ENCODE measurements around the gene DGKH.
"Not testable (repeated sequence)": the region's sequence is repeated elsewhere in the genome, so short reads cannot be mapped to it uniquely, and the experiment has no call there.

The DGKH gene

GRCh38 chr13:42073683-42074082, 25.2 kb downstream of the DGKH start:
- H3K4me1 Mint-ChIP-seq (ENCODE audit: low read depth) = peaks cover 14% of the 10 kb centered on the region
- H3K36me3 Mint-ChIP-seq (ENCODE audit: low read depth) = peaks cover 3% of the 10 kb centered on the region
- H3K9me3 Mint-ChIP-seq = no peaks in the 10 kb centered on the region
- no peak overlapping the region for H3K4me3 Mint-ChIP-seq
- H3K27me3 Mint-ChIP-seq (ENCODE audit: low read depth) = no peaks in the 10 kb centered on the region
- no peak overlapping the region for H3K27ac Mint-ChIP-seq

DNA sequence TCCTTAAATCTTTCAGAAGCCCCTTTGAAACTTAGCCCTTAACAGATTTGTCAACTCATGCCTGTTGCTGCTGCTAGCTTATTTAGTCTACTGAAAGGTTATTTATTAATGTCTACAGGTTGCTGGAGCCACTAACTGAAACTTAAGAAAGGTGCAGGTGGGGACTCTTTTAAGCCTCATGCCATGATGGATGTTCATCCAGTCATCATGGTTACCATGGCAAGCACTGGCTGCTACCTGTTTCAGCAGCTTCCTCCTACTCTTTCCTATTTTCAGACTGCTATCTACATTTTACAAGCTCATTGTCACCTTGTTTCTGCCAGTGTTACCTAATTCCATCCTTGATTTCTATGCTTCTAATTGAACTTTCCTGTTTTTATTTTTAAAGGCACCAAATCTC, 27.1 kb downstream of the DGKH start:
- Mint-ChIP-seq H3K4me1 (ENCODE audit: low read depth) (peaks cover 16% of the 10 kb centered on the region), H3K27ac (no peak overlapping the region), H3K36me3 (ENCODE audit: low read depth) (peaks cover 5% of the 10 kb centered on the region)

GRCh38 chr13:42076309-42076713, 27.9 kb downstream of the DGKH start:
- peaks cover 5% of the 10 kb centered on the region for H3K36me3 Mint-ChIP-seq (ENCODE audit: low read depth)
- no peaks in the 10 kb centered on the region for H3K27me3 Mint-ChIP-seq (ENCODE audit: low read depth)
- H3K4me1 Mint-ChIP-seq (ENCODE audit: low read depth) = peaks cover 12% of the 10 kb centered on the region
- H3K27ac Mint-ChIP-seq = no peak overlapping the region
- H3K9me3 Mint-ChIP-seq = no peaks in the 10 kb centered on the region
- H3K4me3 Mint-ChIP-seq = no peak overlapping the region

More for the DNA sequence above, 27.1 kb downstream of the DGKH start:
- H3K27me3 Mint-ChIP-seq (ENCODE audit: low read depth) = no peaks in the 10 kb centered on the region
- no peaks in the 10 kb centered on the region for H3K9me3 Mint-ChIP-seq
- no peak overlapping the region for H3K4me3 Mint-ChIP-seq

DNA sequence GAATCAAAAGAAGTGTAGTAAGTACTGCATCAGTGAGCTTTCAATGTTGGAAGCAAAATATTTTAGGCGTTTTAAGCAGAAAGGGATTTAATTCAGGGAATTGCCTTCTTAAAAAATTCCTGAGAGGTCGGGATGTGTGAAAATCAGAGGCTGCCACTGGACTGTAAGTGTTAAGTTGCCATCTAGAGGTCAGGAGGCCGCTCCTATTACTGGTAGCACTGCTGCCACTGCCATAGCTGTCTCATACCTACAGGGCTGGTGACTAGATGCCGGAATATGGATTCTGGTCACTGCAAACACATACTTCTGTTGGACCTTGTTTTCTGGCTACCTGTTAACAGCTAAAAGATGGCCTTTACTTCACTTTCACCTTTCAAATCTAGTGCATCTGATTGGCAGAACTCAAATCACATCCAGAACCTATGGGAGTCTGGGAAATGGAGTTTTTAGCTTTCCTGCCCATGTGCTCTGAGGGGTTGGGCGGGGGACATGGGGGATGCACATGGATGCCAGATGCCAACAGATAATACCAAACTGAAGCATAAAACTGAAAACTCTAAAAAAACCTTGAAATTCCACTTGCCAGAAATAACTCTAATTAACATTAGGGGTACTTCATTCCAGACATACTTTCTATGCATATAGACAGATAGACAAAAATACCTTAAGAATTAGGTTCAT, 29.8 kb downstream of the DGKH start:
- no peaks in the 10 kb centered on the region for H3K27me3 Mint-ChIP-seq (ENCODE audit: low read depth)
- peaks cover 5% of the 10 kb centered on the region for H3K4me1 Mint-ChIP-seq (ENCODE audit: low read depth)
- H3K9me3 Mint-ChIP-seq = no peaks in the 10 kb centered on the region
- H3K27ac Mint-ChIP-seq = no peak overlapping the region
- H3K4me3 Mint-ChIP-seq = no peak overlapping the region
- peaks cover 15% of the 10 kb centered on the region for H3K36me3 Mint-ChIP-seq (ENCODE audit: low read depth)

DNA sequence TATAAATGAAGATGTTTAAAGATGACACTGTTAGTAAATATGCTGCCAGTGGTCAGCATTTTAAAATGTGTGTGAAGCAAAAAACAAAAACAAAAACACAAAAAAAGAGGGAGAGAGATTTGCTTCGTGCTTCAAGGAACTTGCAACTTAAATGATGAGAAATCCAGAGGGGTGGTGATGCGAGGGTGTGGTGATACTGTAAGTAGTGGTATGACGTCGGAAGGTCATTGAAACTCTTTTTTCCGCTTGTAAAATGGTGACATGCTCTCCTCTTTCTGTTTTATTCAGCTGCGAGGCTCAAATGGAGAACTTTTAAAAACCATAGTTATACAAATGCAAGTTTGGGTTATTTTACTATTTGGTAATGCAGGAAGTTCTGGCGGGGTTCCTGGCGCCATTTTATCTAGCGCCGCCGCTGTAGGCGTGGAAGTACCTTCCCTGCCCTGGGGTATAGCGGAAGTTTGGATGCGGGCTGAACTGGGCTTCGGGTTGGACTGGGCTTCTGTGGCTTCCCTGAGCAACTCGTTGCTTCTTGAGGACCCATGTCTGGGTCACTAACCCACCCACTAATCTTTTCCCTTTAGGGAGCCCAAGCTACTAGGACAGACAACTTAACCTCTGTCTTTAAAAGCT, 34.8 kb downstream of the DGKH start:
- H3K27ac Mint-ChIP-seq = no peak overlapping the region
- no peaks in the 10 kb centered on the region for H3K27me3 Mint-ChIP-seq (ENCODE audit: low read depth)
- H3K4me3 Mint-ChIP-seq = no peak overlapping the region
- peaks cover 17% of the 10 kb centered on the region for H3K36me3 Mint-ChIP-seq (ENCODE audit: low read depth)
- H3K4me1 Mint-ChIP-seq (ENCODE audit: low read depth) = peaks cover 3% of the 10 kb centered on the region
- no peaks in the 10 kb centered on the region for H3K9me3 Mint-ChIP-seq

DNA sequence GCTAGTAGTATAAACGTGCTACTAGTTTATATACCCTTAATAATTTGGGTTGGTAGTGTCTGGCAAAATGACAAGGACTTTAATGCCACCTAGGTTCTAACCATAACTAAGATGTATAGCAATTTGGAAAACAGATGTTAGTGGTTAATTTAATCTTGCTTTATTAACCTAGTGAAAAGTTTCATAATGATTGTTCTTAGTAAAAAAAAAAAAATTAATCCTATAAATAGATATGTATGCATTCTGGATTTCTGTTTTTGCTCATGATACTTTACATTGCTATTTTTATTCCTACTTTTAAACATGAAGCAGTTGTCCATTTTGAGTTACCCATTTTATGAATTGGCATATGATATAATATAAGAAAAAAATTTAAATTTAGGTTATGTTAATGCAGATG, 36.3 kb downstream of the DGKH start:
- Mint-ChIP-seq H3K4me1 (ENCODE audit: low read depth) (peaks cover 3% of the 10 kb centered on the region), H3K27me3 (ENCODE audit: low read depth) (no peaks in the 10 kb centered on the region), H3K27ac (no peak overlapping the region), H3K9me3 (no peaks in the 10 kb centered on the region), H3K4me3 (no peak overlapping the region), H3K36me3 (ENCODE audit: low read depth) (peaks cover 17% of the 10 kb centered on the region)

DNA sequence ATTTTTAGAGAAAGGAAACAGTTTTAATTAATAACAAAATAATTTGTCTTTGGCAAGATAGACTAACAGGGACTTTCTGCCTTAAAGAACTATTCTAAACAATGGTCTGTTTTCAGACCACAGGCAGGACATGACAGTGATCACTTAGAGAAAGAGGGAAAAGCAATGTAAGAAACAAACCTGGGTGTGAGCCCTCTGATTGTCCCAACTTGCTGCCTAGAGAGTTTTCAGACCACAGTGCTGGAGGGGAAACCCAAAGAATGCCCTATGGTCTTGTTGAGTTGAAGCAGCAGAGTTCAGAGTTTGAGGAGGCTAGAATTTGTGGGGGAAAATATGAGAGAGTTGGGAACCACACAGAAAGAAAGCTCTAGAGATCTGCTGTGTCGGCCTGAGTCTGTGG, 38.1 kb downstream of the DGKH start:
- no peaks in the 10 kb centered on the region for H3K27me3 Mint-ChIP-seq (ENCODE audit: low read depth)
- H3K9me3 Mint-ChIP-seq = no peaks in the 10 kb centered on the region
- H3K36me3 Mint-ChIP-seq (ENCODE audit: low read depth) = peaks cover 15% of the 10 kb centered on the region
- H3K4me3 Mint-ChIP-seq = no peak overlapping the region
- H3K4me1 Mint-ChIP-seq (ENCODE audit: low read depth) = no peaks in the 10 kb centered on the region
- no peak overlapping the region for H3K27ac Mint-ChIP-seq

GRCh38 chr13:42094516-42095040, 46.1 kb downstream of the DGKH start:
- no peak overlapping the region for H3K27ac Mint-ChIP-seq
- no peak overlapping the region for H3K4me3 Mint-ChIP-seq
- H3K36me3 Mint-ChIP-seq (ENCODE audit: low read depth) = peaks cover 5% of the 10 kb centered on the region
- no peaks in the 10 kb centered on the region for H3K27me3 Mint-ChIP-seq (ENCODE audit: low read depth)
- no peaks in the 10 kb centered on the region for H3K9me3 Mint-ChIP-seq
- no peaks in the 10 kb centered on the region for H3K4me1 Mint-ChIP-seq (ENCODE audit: low read depth)

DNA sequence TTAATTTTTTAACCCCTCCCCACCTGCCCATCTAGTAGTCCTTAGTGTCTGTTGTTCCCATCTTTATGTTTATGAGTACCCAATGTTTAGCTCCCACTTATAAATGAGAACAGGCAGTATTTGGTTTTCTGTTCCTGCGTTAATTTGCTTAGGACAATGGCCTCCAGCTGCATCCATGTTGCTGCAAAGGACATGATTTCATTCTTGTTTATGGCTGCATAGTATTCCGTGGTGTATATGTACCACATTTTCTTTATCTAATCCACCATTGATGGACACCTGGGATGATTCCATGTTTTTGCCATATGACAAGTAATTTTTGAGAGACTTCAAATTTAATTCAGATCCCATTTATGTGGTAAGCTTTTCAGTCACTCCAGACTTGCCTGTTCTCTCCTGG, 47.8 kb downstream of the DGKH start:
- H3K36me3 Mint-ChIP-seq (ENCODE audit: low read depth); H3K4me1 Mint-ChIP-seq (ENCODE audit: low read depth); H3K27me3 Mint-ChIP-seq (ENCODE audit: low read depth); H3K27ac Mint-ChIP-seq; H3K9me3 Mint-ChIP-seq; H3K4me3 Mint-ChIP-seq: not testable (repeated sequence)

- Mint-ChIP-seq H3K27ac (no peak overlapping the region), H3K9me3 (no peaks in the 10 kb centered on the region), H3K4me1 (ENCODE audit: low read depth) (peaks cover 8% of the 10 kb centered on the region), H3K4me3 (no peak overlapping the region), H3K36me3 (ENCODE audit: low read depth) (peaks cover 9% of the 10 kb centered on the region), H3K27me3 (ENCODE audit: low read depth) (no peaks in the 10 kb centered on the region)
Measured at GRCh38 chr13:42099962-42100675, 51.7 kb downstream of the DGKH start.

DNA sequence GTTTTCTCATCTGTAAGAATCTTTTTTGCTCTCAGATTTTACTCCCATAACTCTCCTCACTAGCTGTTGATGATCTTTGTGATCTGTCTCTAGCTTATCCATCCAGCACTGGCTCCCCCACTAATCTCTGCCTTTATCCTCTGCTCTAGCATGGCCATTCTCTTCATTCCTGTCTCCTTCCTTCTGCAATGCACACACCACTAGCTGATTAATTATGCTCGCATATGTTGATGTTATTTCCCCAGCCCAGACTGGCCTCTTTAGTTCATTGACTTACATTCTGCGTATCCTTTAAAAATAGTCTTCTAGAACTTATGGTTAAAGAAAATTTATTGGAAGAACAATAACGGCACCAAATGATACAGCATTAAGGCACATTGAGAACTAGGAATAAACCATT, 52.5 kb downstream of the DGKH start:
- Mint-ChIP-seq H3K4me3 (no peak overlapping the region), H3K27me3 (ENCODE audit: low read depth) (no peaks in the 10 kb centered on the region), H3K4me1 (ENCODE audit: low read depth) (peaks cover 8% of the 10 kb centered on the region), H3K36me3 (ENCODE audit: low read depth) (peaks cover 9% of the 10 kb centered on the region), H3K27ac (no peak overlapping the region), H3K9me3 (no peaks in the 10 kb centered on the region)

- Mint-ChIP-seq H3K27ac (no peak overlapping the region), H3K36me3 (ENCODE audit: low read depth) (peaks cover 9% of the 10 kb centered on the region), H3K4me1 (ENCODE audit: low read depth) (peaks cover 8% of the 10 kb centered on the region), H3K27me3 (ENCODE audit: low read depth) (no peaks in the 10 kb centered on the region), H3K9me3 (no peaks in the 10 kb centered on the region), H3K4me3 (no peak overlapping the region)
Measured at GRCh38 chr13:42101821-42102585, 53.6 kb downstream of the DGKH start.

GRCh38 chr13:42102961-42103865, 54.8 kb downstream of the DGKH start:
- Mint-ChIP-seq H3K36me3 (ENCODE audit: low read depth) (peaks cover 7% of the 10 kb centered on the region), H3K4me1 (ENCODE audit: low read depth) (peaks cover 8% of the 10 kb centered on the region), H3K9me3 (no peaks in the 10 kb centered on the region), H3K27me3 (ENCODE audit: low read depth) (no peaks in the 10 kb centered on the region), H3K27ac (no peak overlapping the region), H3K4me3 (no peak overlapping the region)

DNA sequence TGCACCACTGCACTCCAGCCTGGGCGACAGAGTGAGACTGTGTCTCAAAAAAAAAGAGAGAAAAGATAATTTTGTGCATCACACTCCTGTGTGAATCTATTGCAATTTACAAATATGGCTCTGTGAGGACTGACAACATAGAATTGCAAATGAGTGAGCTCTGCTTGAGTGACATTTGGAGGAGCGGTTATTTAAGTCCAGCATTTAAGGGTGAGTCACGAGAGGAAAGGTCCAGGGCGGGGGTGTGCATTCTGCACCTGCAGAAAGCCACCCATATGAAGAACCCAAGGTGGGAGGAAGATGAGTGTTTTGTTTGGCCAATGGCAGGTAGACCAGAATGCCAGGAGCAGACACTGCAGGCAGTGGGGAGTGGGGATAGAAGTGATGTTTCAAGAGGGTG, 58.5 kb downstream of the DGKH start:
- H3K36me3 Mint-ChIP-seq (ENCODE audit: low read depth) = peaks cover 4% of the 10 kb centered on the region
- H3K27ac Mint-ChIP-seq = no peak overlapping the region
- no peak overlapping the region for H3K4me3 Mint-ChIP-seq
- H3K4me1 Mint-ChIP-seq (ENCODE audit: low read depth) = peaks cover 7% of the 10 kb centered on the region
- no peaks in the 10 kb centered on the region for H3K9me3 Mint-ChIP-seq
- H3K27me3 Mint-ChIP-seq (ENCODE audit: low read depth) = no peaks in the 10 kb centered on the region
